ENCODE results near the gene LRRC56.

DNA sequence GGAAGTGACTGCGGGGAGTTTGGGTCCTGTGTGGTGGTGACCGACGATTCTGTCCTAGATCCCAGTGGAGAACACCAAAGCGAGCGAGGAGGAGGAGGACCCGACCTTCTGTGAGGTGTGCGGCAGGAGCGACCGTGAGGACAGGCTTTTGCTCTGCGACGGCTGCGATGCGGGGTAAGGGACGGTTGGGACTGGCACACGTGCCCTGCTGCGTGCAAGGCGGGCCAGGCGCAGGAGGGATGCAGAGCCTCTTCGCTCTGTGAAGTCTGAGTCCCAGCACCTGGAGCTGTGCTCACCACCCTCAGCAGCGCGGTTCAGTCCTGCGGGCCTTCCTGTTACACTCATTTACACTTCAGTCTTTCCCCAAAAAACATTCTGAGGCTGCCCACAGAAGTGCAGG, 55.2 kb downstream of the LRRC56 start:
- no peak for TF ChIP-seq POLR2AphosphoS5 (IDR thresholded peaks at IDR 0.05; ENCODE audit: low read depth, low read length)
- TF ChIP-seq REST (IDR thresholded peaks at IDR 0.05; ENCODE audit: insufficient read depth in 1 of 2, low read depth in 2 of 2, low read length in 2 of 2), result no peak
